GM21723 (cell line): ENCODE results near the gene LETM1.

Source experiments
- ATAC-seq: cut with Tn5 transposase; IDR thresholded peaks from one replicate; pipeline ENCODE4 v1.9.1; 2021; ENCODE audit warnings: mild to moderate bottlenecking, moderate library complexity; ENCODE audit not compliant: unreplicated experiment

The LETM1 gene

GRCh38 chr4:1873291-1873690 lies 17.3 kb upstream of the LETM1 start:
- ATAC-seq, result no peak

- ATAC-seq, result no peak
Measured at GRCh38 chr4:1872870-1873269, 16.9 kb upstream of the LETM1 start.

GRCh38 chr4:1871471-1872021 lies 15.6 kb upstream of the LETM1 start:
- ATAC-seq, result peak; percentile 8

GRCh38 chr4:1870578-1871443 lies 14.9 kb upstream of the LETM1 start, which contains the start of gene NSD2:
TSS of gene NSD2 (plus strand) at chr4:1871393. CDS start at chr4:1900655, 29,262 bp downstream.
- ATAC-seq, result peak; percentile 63

GRCh38 chr4:1870328-1870577 lies 14.3 kb upstream of the LETM1 start:
- ATAC-seq, result peak; percentile 62

GRCh38 chr4:1869530-1870327 lies 13.8 kb upstream of the LETM1 start:
- ATAC-seq, result peak; percentile 10

GRCh38 chr4:1868912-1869311 lies 13.0 kb upstream of the LETM1 start:
- no peak for ATAC-seq

- no peak for ATAC-seq
Measured at GRCh38 chr4:1868293-1868692, 12.3 kb upstream of the LETM1 start.

- no peak for ATAC-seq
Measured at GRCh38 chr4:1866189-1866661, 10.3 kb upstream of the LETM1 start.

GRCh38 chr4:1864076-1865008 lies 8.4 kb upstream of the LETM1 start:
- no peak for ATAC-seq

GRCh38 chr4:1863297-1864033 lies 7.5 kb upstream of the LETM1 start:
- no peak for ATAC-seq

GRCh38 chr4:1862961-1863296 lies 7.0 kb upstream of the LETM1 start:
- no peak for ATAC-seq

GRCh38 chr4:1862055-1862911 lies 6.3 kb upstream of the LETM1 start:
- ATAC-seq, result no peak

GRCh38 chr4:1859389-1859753 lies 3.4 kb upstream of the LETM1 start:
- no peak for ATAC-seq

- no peak for ATAC-seq
Measured at GRCh38 chr4:1857931-1858330, 2.0 kb upstream of the LETM1 start.

- ATAC-seq, result no peak
Measured at GRCh38 chr4:1856943-1857699, 1.2 kb upstream of the LETM1 start.

- ATAC-seq, result peak; percentile 10
Measured at GRCh38 chr4:1855333-1856070, 454 bp downstream of the LETM1 start.

- no peak for ATAC-seq
Measured at GRCh38 chr4:1854752-1855151, 1.2 kb downstream of the LETM1 start.
